Kidney tubule cell (primary cell): ENCODE results near the gene LRRC15.

ENCODE experiments used
- DNase-seq: peaks from one replicate; pipeline ENCODE4 v3.0.0-alpha.2; 2018; ENCODE audit warnings: low spot score

Gene LRRC15

GRCh38 chr3:194360568-194360967 lies 9.0 kb downstream of the LRRC15 start:
- no peak for DNase-seq

- no peak for DNase-seq
These were observed 11.9 kb downstream of the LRRC15 start for GRCh38 chr3:194357681-194358080.

GRCh38 chr3:194355379-194355778 lies 14.2 kb downstream of the LRRC15 start:
- no peak for DNase-seq

- DNase-seq: no peak
These were observed 15.2 kb downstream of the LRRC15 start for GRCh38 chr3:194354315-194354714.

- DNase-seq: no peak
These were observed 16.8 kb downstream of the LRRC15 start for GRCh38 chr3:194352667-194353246.

- DNase-seq: no peak
These were observed 17.5 kb downstream of the LRRC15 start for GRCh38 chr3:194351952-194352536.

- no peak for DNase-seq
These were observed 18.4 kb downstream of the LRRC15 start, which contains the start of gene CPN2 for GRCh38 chr3:194351080-194351672. TSS of gene CPN2 (minus strand) at chr3:194351328. CDS start at chr3:194342702, 8,626 bp downstream.

GRCh38 chr3:194350726-194351071 lies 18.8 kb downstream of the LRRC15 start:
- no peak for DNase-seq

- no peak for DNase-seq
These were observed 21.2 kb downstream of the LRRC15 start for GRCh38 chr3:194348354-194348753.

- peak; percentile 31 for DNase-seq
These were observed 22.9 kb downstream of the LRRC15 start for GRCh38 chr3:194346621-194347020.

- DNase-seq: no peak
These were observed 23.5 kb downstream of the LRRC15 start for GRCh38 chr3:194346035-194346434.

- DNase-seq: peak; percentile 61
These were observed 25.5 kb downstream of the LRRC15 start for GRCh38 chr3:194344012-194344411.

GRCh38 chr3:194343561-194343893 lies 26.0 kb downstream of the LRRC15 start:
- DNase-seq: no peak

GRCh38 chr3:194342861-194343560 lies 26.5 kb downstream of the LRRC15 start:
- no peak for DNase-seq

- DNase-seq: no peak
These were observed 28.7 kb downstream of the LRRC15 start for GRCh38 chr3:194340757-194341400.

- no peak for DNase-seq
These were observed 29.7 kb downstream of the LRRC15 start for GRCh38 chr3:194339840-194340239.

- no peak for DNase-seq
These were observed 30.2 kb downstream of the LRRC15 start for GRCh38 chr3:194339356-194339755.

GRCh38 chr3:194337965-194338753 lies 31.4 kb downstream of the LRRC15 start:
- no peak for DNase-seq

GRCh38 chr3:194336601-194337355 lies 32.8 kb downstream of the LRRC15 start:
- DNase-seq: no peak

- no peak for DNase-seq
These were observed 35.6 kb downstream of the LRRC15 start for GRCh38 chr3:194333981-194334320.
